ENCODE data around the gene ASCC3.

The ASCC3 gene

GRCh38 chr6:100889351-100889750 is 8.2 kb upstream of the ASCC3 start:
- no peaks in the 10 kb centered on the region for H3K36me3 ChIP-seq (ENCODE audit: control insufficient read depth in 4 of 4, insufficient read depth in 4 of 4, low read length in 3 of 4)
- H3K27me3 ChIP-seq (replicated peaks in 2 of 5; ENCODE audit: control insufficient read depth in 4 of 5, insufficient read depth in 5 of 5, low read length in 4 of 5) = no peaks in the 10 kb centered on the region
- no peak overlapping the region for H3K27ac ChIP-seq (ENCODE audit: insufficient read depth in 1 of 2, low read depth in 1 of 2, low read length in 2 of 2, poor library complexity in 1 of 2, severe bottlenecking in 2 of 2)
- ChIA-PET POLR2A (no interaction called here), CTCF (no interaction called here)
- DNase-seq = no peak
- no peaks in the 10 kb centered on the region for H3K4me1 ChIP-seq (ENCODE audit: control extremely low read depth in 1 of 4, control insufficient read depth in 4 of 4, insufficient read depth in 4 of 4, low read length in 3 of 4)
- no peaks in the 10 kb centered on the region for H3K9me3 ChIP-seq (ENCODE audit: control extremely low read depth in 1 of 5, control insufficient read depth in 4 of 5, insufficient read depth in 2 of 5, low read depth in 1 of 5, low read length in 4 of 5)
- H3K4me3 ChIP-seq (ENCODE audit: control insufficient read depth in 1 of 7, extremely low read depth in 1 of 7, insufficient read depth in 4 of 7, low read depth in 2 of 7, low read length in 6 of 7) = no peak overlapping the region
- 98% methylated on average over 13 of the region's 13 CpGs for WGBS (ENCODE audit: insufficient coverage)

- ChIA-PET CTCF (no interaction called here), POLR2A (no interaction called here)
- no CpG with 5 or more reads among the region's 1 CpG for WGBS (ENCODE audit: insufficient coverage)
- no peak for DNase-seq
- Histone ChIP-seq H3K27me3 (replicated peaks in 2 of 5; ENCODE audit: control insufficient read depth in 4 of 5, insufficient read depth in 5 of 5, low read length in 4 of 5) (no peaks in the 10 kb centered on the region), H3K4me3 (ENCODE audit: control insufficient read depth in 1 of 7, extremely low read depth in 1 of 7, insufficient read depth in 4 of 7, low read depth in 2 of 7, low read length in 6 of 7) (no peak overlapping the region), H3K9me3 (ENCODE audit: control extremely low read depth in 1 of 5, control insufficient read depth in 4 of 5, insufficient read depth in 2 of 5, low read depth in 1 of 5, low read length in 4 of 5) (no peaks in the 10 kb centered on the region), H3K27ac (ENCODE audit: insufficient read depth in 1 of 2, low read depth in 1 of 2, low read length in 2 of 2, poor library complexity in 1 of 2, severe bottlenecking in 2 of 2) (no peak overlapping the region), H3K4me1 (ENCODE audit: control extremely low read depth in 1 of 4, control insufficient read depth in 4 of 4, insufficient read depth in 4 of 4, low read length in 3 of 4) (peaks cover 0 to 8% (median 6%) of the 10 kb centered on the region in 4 experiments), H3K36me3 (ENCODE audit: control insufficient read depth in 4 of 4, insufficient read depth in 4 of 4, low read length in 3 of 4) (no peaks in the 10 kb centered on the region)
Measured at GRCh38 chr6:100886076-100886475, 4.9 kb upstream of the ASCC3 start.

DNA sequence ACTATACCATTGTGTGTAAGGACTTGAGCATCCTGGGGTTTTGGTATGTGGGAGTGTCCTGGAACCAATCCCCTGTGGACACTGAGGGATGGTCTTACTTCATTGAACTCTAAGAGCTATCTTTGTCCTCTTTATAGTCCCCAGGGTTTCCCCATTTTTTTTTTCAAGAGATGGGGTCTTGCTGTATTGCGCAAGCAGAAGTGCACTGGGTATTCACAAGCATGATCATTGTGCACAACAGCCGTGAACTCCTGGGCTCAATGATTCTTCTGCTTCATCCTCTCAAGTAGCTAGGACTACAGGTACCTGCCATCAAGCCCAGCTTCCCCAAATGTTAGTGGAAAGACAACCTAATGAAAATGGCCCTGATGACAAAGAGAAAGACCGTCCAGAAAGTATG is 2.2 kb upstream of the ASCC3 start:
- H3K27me3 ChIP-seq (replicated peaks in 2 of 5; ENCODE audit: control insufficient read depth in 4 of 5, insufficient read depth in 5 of 5, low read length in 4 of 5) = no peaks in the 10 kb centered on the region
- WGBS (ENCODE audit: insufficient coverage) = 100% methylated on average over 2 of the region's 3 CpGs
- peaks cover 0 to 18% (median 11%) of the 10 kb centered on the region in 4 experiments for H3K4me1 ChIP-seq (ENCODE audit: control extremely low read depth in 1 of 4, control insufficient read depth in 4 of 4, insufficient read depth in 4 of 4, low read length in 3 of 4)
- H3K36me3 ChIP-seq (ENCODE audit: control insufficient read depth in 4 of 4, insufficient read depth in 4 of 4, low read length in 3 of 4) = no peaks in the 10 kb centered on the region
- no peak overlapping the region for H3K4me3 ChIP-seq (ENCODE audit: control insufficient read depth in 1 of 7, extremely low read depth in 1 of 7, insufficient read depth in 4 of 7, low read depth in 2 of 7, low read length in 6 of 7)
- ChIA-PET POLR2A (no interaction called here), CTCF (no interaction called here)
- no peak for DNase-seq
- no peak overlapping the region for H3K27ac ChIP-seq (ENCODE audit: insufficient read depth in 1 of 2, low read depth in 1 of 2, low read length in 2 of 2, poor library complexity in 1 of 2, severe bottlenecking in 2 of 2)
- no peaks in the 10 kb centered on the region for H3K9me3 ChIP-seq (ENCODE audit: control extremely low read depth in 1 of 5, control insufficient read depth in 4 of 5, insufficient read depth in 2 of 5, low read depth in 1 of 5, low read length in 4 of 5)

GRCh38 chr6:100881707-100882040 is 545 bp upstream of the ASCC3 start:
- ChIA-PET CTCF (interaction anchor here (0.7 kb wide), 1 partner anchor 652 kb away, joined by 3 read pairs; no protein-coding TSS in a partner anchor), POLR2A (no interaction called here)
- peak overlapping the region; percentile 88 to 100 (median 92) for H3K4me3 ChIP-seq (ENCODE audit: control insufficient read depth in 1 of 7, extremely low read depth in 1 of 7, insufficient read depth in 4 of 7, low read depth in 2 of 7, low read length in 6 of 7)
- H3K27me3 ChIP-seq (replicated peaks in 2 of 5; ENCODE audit: control insufficient read depth in 4 of 5, insufficient read depth in 5 of 5, low read length in 4 of 5) = no peaks in the 10 kb centered on the region
- H3K27ac ChIP-seq (ENCODE audit: insufficient read depth in 1 of 2, low read depth in 1 of 2, low read length in 2 of 2, poor library complexity in 1 of 2, severe bottlenecking in 2 of 2) = peak overlapping the region; percentile 29 to 87
- H3K36me3 ChIP-seq (ENCODE audit: control insufficient read depth in 4 of 4, insufficient read depth in 4 of 4, low read length in 3 of 4) = no peaks in the 10 kb centered on the region
- H3K4me1 ChIP-seq (ENCODE audit: control extremely low read depth in 1 of 4, control insufficient read depth in 4 of 4, insufficient read depth in 4 of 4, low read length in 3 of 4) = peaks cover 0 to 18% (median 11%) of the 10 kb centered on the region in 4 experiments
- no peak for DNase-seq
- no peaks in the 10 kb centered on the region for H3K9me3 ChIP-seq (ENCODE audit: control extremely low read depth in 1 of 5, control insufficient read depth in 4 of 5, insufficient read depth in 2 of 5, low read depth in 1 of 5, low read length in 4 of 5)
- 0% methylated on average over 2 of the region's 6 CpGs for WGBS (ENCODE audit: insufficient coverage)

GRCh38 chr6:100880149-100880852 is 828 bp downstream of the ASCC3 start:
- peak in 2 of 3 donors; percentile 24 to 49 for DNase-seq
- Histone ChIP-seq H3K4me1 (ENCODE audit: control extremely low read depth in 1 of 4, control insufficient read depth in 4 of 4, insufficient read depth in 4 of 4, low read length in 3 of 4) (peaks cover 0 to 18% (median 11%) of the 10 kb centered on the region in 4 experiments), H3K27me3 (replicated peaks in 2 of 5; ENCODE audit: control insufficient read depth in 4 of 5, insufficient read depth in 5 of 5, low read length in 4 of 5) (no peaks in the 10 kb centered on the region), H3K36me3 (ENCODE audit: control insufficient read depth in 4 of 4, insufficient read depth in 4 of 4, low read length in 3 of 4) (no peaks in the 10 kb centered on the region), H3K27ac (ENCODE audit: insufficient read depth in 1 of 2, low read depth in 1 of 2, low read length in 2 of 2, poor library complexity in 1 of 2, severe bottlenecking in 2 of 2) (peak overlapping the region; percentile 67 to 87), H3K4me3 (ENCODE audit: control insufficient read depth in 1 of 7, extremely low read depth in 1 of 7, insufficient read depth in 4 of 7, low read depth in 2 of 7, low read length in 6 of 7) (peak overlapping the region; percentile 88 to 100 (median 92)), H3K9me3 (ENCODE audit: control extremely low read depth in 1 of 5, control insufficient read depth in 4 of 5, insufficient read depth in 2 of 5, low read depth in 1 of 5, low read length in 4 of 5) (no peaks in the 10 kb centered on the region)
- ChIA-PET CTCF (interaction anchor here (1.0 to 2.5 kb wide), 3 partner anchors 11 to 160 kb away, joined by 3 to 5 read pairs (median 4); no protein-coding TSS in a partner anchor), POLR2A (no interaction called here)
- no CpG with 5 or more reads among the region's 5 CpGs for WGBS (ENCODE audit: insufficient coverage)

DNA sequence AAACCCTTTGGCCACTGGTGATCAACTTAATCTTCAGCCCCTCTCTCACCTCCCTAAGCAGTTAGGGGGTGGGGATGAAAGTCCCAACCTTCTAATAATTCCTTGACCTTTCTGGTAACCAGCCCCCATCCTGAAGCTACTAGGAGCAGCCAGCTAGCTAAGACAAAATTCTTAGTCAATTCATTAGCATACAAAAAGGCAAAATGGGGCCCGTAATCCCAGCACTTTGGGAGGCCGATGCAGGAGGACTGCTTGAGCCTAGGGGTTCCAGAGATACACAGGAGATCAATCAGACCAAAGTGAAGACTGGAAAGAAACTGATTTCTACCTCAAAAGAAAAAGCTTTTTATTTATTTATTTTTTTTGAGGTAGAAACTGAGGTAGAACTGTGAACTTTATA is 1.8 kb downstream of the ASCC3 start:
- H3K4me3 ChIP-seq (ENCODE audit: control insufficient read depth in 1 of 7, extremely low read depth in 1 of 7, insufficient read depth in 4 of 7, low read depth in 2 of 7, low read length in 6 of 7) = peak overlapping the region in 1 of 7 experiments; percentile 92
- CTCF ChIA-PET = interaction anchor here (1.7 to 2.5 kb wide), 2 partner anchors 10 to 14 kb away, joined by 4 to 5 read pairs; no protein-coding TSS in a partner anchor
- WGBS (ENCODE audit: insufficient coverage) = 100% methylated on average over 2 of the region's 2 CpGs
- peaks cover 0 to 18% (median 11%) of the 10 kb centered on the region in 4 experiments for H3K4me1 ChIP-seq (ENCODE audit: control extremely low read depth in 1 of 4, control insufficient read depth in 4 of 4, insufficient read depth in 4 of 4, low read length in 3 of 4)
- POLR2A ChIA-PET = no interaction called here
- no peaks in the 10 kb centered on the region for H3K27me3 ChIP-seq (replicated peaks in 2 of 5; ENCODE audit: control insufficient read depth in 4 of 5, insufficient read depth in 5 of 5, low read length in 4 of 5)
- H3K9me3 ChIP-seq (ENCODE audit: control extremely low read depth in 1 of 5, control insufficient read depth in 4 of 5, insufficient read depth in 2 of 5, low read depth in 1 of 5, low read length in 4 of 5) = no peaks in the 10 kb centered on the region
- DNase-seq = no peak
- no peak overlapping the region for H3K27ac ChIP-seq (ENCODE audit: insufficient read depth in 1 of 2, low read depth in 1 of 2, low read length in 2 of 2, poor library complexity in 1 of 2, severe bottlenecking in 2 of 2)
- no peaks in the 10 kb centered on the region for H3K36me3 ChIP-seq (ENCODE audit: control insufficient read depth in 4 of 4, insufficient read depth in 4 of 4, low read length in 3 of 4)

GRCh38 chr6:100877851-100878250 is 3.3 kb downstream of the ASCC3 start:
- Histone ChIP-seq H3K36me3 (ENCODE audit: control insufficient read depth in 4 of 4, insufficient read depth in 4 of 4, low read length in 3 of 4) (peaks cover 0 to 4% (median 0%) of the 10 kb centered on the region in 4 experiments), H3K27ac (ENCODE audit: insufficient read depth in 1 of 2, low read depth in 1 of 2, low read length in 2 of 2, poor library complexity in 1 of 2, severe bottlenecking in 2 of 2) (no peak overlapping the region), H3K27me3 (replicated peaks in 2 of 5; ENCODE audit: control insufficient read depth in 4 of 5, insufficient read depth in 5 of 5, low read length in 4 of 5) (no peaks in the 10 kb centered on the region), H3K9me3 (ENCODE audit: control extremely low read depth in 1 of 5, control insufficient read depth in 4 of 5, insufficient read depth in 2 of 5, low read depth in 1 of 5, low read length in 4 of 5) (no peaks in the 10 kb centered on the region), H3K4me3 (ENCODE audit: control insufficient read depth in 1 of 7, extremely low read depth in 1 of 7, insufficient read depth in 4 of 7, low read depth in 2 of 7, low read length in 6 of 7) (no peak overlapping the region), H3K4me1 (ENCODE audit: control extremely low read depth in 1 of 4, control insufficient read depth in 4 of 4, insufficient read depth in 4 of 4, low read length in 3 of 4) (peaks cover 0 to 18% (median 11%) of the 10 kb centered on the region in 4 experiments)
- CTCF ChIA-PET = no interaction called here
- POLR2A ChIA-PET = no interaction called here
- no peak for DNase-seq
